ENCODE results near the gene DLGAP1. TPM values are rescaled to one million over a fixed set of nuclear protein-coding genes. Genes with fewer than 3 reads are reported as not detected.
"Not testable (repeated sequence)": the region's sequence is repeated elsewhere in the genome, so short reads cannot be mapped to it uniquely, and the experiment has no call there.

Gene DLGAP1
- total RNA-seq, 4 donors from 2014 or later = 0.13 to 6.2 (median 0.53) TPM

DNA sequence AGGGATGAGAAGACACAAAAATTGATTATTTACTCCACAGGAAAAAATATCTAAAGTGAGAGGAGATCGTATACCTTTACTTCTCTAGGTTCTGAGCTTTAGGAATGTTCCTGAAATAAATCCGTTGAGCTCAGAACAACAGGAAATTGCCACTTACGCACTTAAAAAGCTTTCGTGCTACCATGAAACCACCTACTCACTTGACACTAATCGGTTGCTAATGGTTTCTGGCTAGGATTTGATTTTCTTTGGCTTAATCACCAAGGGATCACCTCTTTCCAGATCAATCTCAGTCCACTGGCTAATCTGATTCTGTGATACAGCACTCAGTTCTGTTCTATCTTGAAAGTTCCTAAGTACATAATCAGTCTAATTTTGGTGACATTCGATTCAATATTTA, 419.6 kb downstream of the DLGAP1 start:
- intact Hi-C loops (cut with DNase I; ENCODE audit: low total_unique reads) = no loop called here
- Histone ChIP-seq H3K36me3 (no peaks in the 10 kb centered on the region), H3K27me3 (no peaks in the 10 kb centered on the region), H3K4me1 (no peaks in the 10 kb centered on the region), H3K27ac (no peak overlapping the region), H3K9me3 (no peaks in the 10 kb centered on the region), H3K4me3 (no peak overlapping the region)
- DNase-seq = no peak
- no peak for ATAC-seq
- in situ Hi-C loops (cut with MboI; ENCODE audit: low sequenced_read_pairs in 4 of 4) = loop anchor here in 1 of 4 donors (25.0 kb wide), 2 partner anchors 98 to 102 kb away; no protein-coding TSS in a partner anchor
- TF ChIP-seq, protein P1, sequence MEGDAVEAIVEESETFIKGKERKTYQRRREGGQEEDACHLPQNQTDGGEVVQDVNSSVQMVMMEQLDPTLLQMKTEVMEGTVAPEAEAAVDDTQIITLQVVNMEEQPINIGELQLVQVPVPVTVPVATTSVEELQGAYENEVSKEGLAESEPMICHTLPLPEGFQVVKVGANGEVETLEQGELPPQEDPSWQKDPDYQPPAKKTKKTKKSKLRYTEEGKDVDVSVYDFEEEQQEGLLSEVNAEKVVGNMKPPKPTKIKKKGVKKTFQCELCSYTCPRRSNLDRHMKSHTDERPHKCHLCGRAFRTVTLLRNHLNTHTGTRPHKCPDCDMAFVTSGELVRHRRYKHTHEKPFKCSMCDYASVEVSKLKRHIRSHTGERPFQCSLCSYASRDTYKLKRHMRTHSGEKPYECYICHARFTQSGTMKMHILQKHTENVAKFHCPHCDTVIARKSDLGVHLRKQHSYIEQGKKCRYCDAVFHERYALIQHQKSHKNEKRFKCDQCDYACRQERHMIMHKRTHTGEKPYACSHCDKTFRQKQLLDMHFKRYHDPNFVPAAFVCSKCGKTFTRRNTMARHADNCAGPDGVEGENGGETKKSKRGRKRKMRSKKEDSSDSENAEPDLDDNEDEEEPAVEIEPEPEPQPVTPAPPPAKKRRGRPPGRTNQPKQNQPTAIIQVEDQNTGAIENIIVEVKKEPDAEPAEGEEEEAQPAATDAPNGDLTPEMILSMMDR (IDR thresholded peaks at IDR 0.05 in 4 of 5, conservative IDR thresholded peaks at IDR 0.05 in 1 of 5) = no peak
- TF ChIP-seq POLR2A (IDR thresholded peaks at IDR 0.05) = no peak

DNA sequence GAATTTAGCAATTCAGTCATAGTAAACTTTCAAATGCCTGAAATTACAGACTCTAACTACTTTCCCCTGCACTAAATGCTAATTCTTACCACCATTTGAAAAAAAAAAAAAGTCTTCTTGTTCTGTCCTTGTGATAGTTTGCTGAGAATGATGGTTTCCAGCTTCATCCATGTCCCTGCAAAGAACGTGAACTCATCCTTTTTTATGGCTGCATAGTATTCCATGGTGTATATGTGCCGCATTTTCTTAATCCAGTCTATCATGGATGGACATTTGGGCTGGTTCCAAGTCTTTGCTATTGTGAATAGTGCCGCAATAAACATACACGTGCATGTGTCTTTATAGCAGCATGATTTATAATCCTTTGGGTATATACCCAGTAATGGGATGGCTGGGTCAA, 420.3 kb downstream of the DLGAP1 start:
- H3K9me3 ChIP-seq; intact Hi-C loops (cut with DNase I; ENCODE audit: low total_unique reads); H3K36me3 ChIP-seq; ATAC-seq; H3K4me3 ChIP-seq; H3K27ac ChIP-seq; H3K27me3 ChIP-seq; H3K4me1 ChIP-seq; DNase-seq: not testable (repeated sequence)
- in situ Hi-C loops (cut with MboI; ENCODE audit: low sequenced_read_pairs in 4 of 4) = loop anchor here in 1 of 4 donors (25.0 kb wide), 2 partner anchors 98 to 102 kb away; no protein-coding TSS in a partner anchor

DNA sequence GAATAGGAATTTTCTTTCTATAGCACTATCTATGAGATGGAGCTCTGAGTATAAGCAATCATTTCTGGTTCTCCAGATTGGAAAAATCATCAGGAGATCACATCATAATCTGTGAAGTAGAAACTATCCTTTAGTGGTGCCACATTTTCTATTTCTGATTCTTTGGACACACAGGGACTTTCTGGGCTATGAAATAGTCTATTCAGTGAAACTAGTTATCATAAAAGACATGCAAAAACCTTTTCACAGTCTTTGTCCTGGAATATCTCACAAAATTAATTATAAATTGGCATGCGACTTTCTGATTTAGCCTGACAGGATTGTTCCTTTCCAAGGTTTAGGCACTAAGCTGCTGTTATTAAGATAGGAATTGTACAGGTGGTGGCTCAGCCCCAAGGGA, 428.6 kb downstream of the DLGAP1 start:
- in situ Hi-C loops (cut with MboI; ENCODE audit: low sequenced_read_pairs in 4 of 4) (loop anchor here in 1 of 4 donors (25.0 kb wide), 2 partner anchors 89 to 111 kb away; no protein-coding TSS in a partner anchor), intact Hi-C loops (cut with DNase I; ENCODE audit: low total_unique reads) (no loop called here)
- Histone ChIP-seq H3K27me3 (no peaks in the 10 kb centered on the region), H3K4me1 (no peaks in the 10 kb centered on the region), H3K4me3 (no peak overlapping the region), H3K27ac (no peak overlapping the region), H3K36me3 (no peaks in the 10 kb centered on the region), H3K9me3 (no peaks in the 10 kb centered on the region)
- TF ChIP-seq, protein P1 (IDR thresholded peaks at IDR 0.05 in 4 of 5, conservative IDR thresholded peaks at IDR 0.05 in 1 of 5) = no peak
- TF ChIP-seq POLR2A (IDR thresholded peaks at IDR 0.05) = no peak
- no peak for ATAC-seq
- no peak for DNase-seq

DNA sequence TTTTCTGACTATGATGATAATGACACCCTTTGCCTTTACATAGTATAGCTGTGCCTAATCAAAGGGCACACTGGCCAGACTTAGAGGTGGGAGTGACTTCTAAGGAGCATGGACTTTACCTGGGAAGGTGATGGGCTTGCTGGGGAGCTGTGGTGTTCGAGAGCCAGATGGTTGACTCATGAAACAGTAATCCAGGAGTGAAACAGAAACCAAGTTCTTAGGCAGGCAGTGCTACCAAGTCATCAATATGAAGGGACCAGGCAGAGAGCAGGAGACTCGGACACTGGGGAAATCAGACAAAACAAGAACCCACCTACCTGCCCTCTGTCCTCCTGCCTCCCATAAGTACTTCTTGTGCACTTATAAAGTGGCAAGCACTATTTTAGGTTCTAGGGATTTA, 430.4 kb downstream of the DLGAP1 start:
- intact Hi-C loops (cut with DNase I; ENCODE audit: low total_unique reads) = no loop called here
- ATAC-seq (no peak), DNase-seq (no peak)
- no peak for TF ChIP-seq POLR2A (IDR thresholded peaks at IDR 0.05)
- TF ChIP-seq, protein P1 (IDR thresholded peaks at IDR 0.05 in 4 of 5, conservative IDR thresholded peaks at IDR 0.05 in 1 of 5) = no peak
- H3K4me3 ChIP-seq = no peak overlapping the region
- no peaks in the 10 kb centered on the region for H3K27me3 ChIP-seq
- no peaks in the 10 kb centered on the region for H3K36me3 ChIP-seq
- H3K4me1 ChIP-seq = no peaks in the 10 kb centered on the region
- H3K9me3 ChIP-seq = no peaks in the 10 kb centered on the region
- no peak overlapping the region for H3K27ac ChIP-seq
- in situ Hi-C loops (cut with MboI; ENCODE audit: low sequenced_read_pairs in 4 of 4) = loop anchor here in 2 of 4 donors (25.0 kb wide), 3 partner anchors 87 to 262 kb away; no protein-coding TSS in a partner anchor

DNA sequence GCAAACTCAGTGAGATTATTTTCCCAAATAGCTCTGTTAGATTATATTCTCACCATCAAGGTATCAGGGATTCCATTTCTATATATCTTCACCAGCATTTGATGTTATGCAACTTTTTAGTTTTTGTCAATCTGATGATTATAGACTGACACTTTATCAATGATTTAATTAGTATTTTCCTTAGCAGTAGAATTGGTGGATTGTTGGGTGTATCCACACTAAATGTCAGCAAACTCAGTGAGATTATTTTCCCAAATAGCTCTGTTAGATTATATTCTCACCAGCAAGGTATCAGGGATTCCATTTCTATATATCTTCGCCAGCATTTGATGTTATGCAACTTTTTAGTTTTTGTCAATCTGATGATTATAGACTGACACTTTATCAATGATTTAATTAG, 432.4 kb downstream of the DLGAP1 start:
- H3K27me3 ChIP-seq; DNase-seq; H3K27ac ChIP-seq; H3K4me1 ChIP-seq; ATAC-seq; H3K4me3 ChIP-seq; H3K36me3 ChIP-seq; intact Hi-C loops (cut with DNase I; ENCODE audit: low total_unique reads); H3K9me3 ChIP-seq: not testable (repeated sequence)
- in situ Hi-C loops (cut with MboI; ENCODE audit: low sequenced_read_pairs in 4 of 4) = loop anchor here in 2 of 4 donors (25.0 kb wide), 1 partner anchor 260 kb away; no protein-coding TSS in a partner anchor

DNA sequence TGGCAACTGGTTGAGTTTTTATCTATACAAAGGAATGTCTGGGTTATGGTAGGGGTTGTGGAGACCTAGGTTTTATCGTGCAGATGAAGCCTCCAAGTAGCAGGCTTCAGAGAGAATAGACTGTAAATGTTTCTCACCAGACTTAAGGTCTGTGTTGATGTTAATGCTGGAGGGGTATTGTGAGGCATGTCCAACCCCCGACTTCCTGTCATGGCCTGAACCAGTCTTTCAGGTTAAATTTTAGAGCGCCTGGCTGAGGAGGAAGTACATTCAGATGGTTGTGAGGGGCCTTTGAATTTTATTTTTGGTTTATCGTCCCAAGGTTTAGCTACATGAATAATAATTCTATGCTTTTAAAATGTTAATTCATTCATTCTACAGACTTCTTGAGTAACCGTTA, 435.1 kb downstream of the DLGAP1 start:
- DNase-seq (no peak), ATAC-seq (no peak)
- Histone ChIP-seq H3K9me3 (no peaks in the 10 kb centered on the region), H3K4me3 (no peak overlapping the region), H3K4me1 (no peaks in the 10 kb centered on the region), H3K36me3 (no peaks in the 10 kb centered on the region), H3K27ac (no peak overlapping the region), H3K27me3 (no peaks in the 10 kb centered on the region)
- TF ChIP-seq, protein P1 (IDR thresholded peaks at IDR 0.05 in 4 of 5, conservative IDR thresholded peaks at IDR 0.05 in 1 of 5) = no peak
- TF ChIP-seq POLR2A (IDR thresholded peaks at IDR 0.05) = no peak
- intact Hi-C loops (cut with DNase I; ENCODE audit: low total_unique reads) (no loop called here), in situ Hi-C loops (cut with MboI; ENCODE audit: low sequenced_read_pairs in 4 of 4) (loop anchor here in 2 of 4 donors (25.0 kb wide), 1 partner anchor 258 kb away; no protein-coding TSS in a partner anchor)
